HCEC 1CT (cell line): Measurements from ENCODE around the gene TMED9.

Experiments used
- DNase-seq: peaks from one replicate; pipeline ENCODE4 v3.0.0-alpha.2; 2017

TMED9 gene

GRCh38 chr5:177588413-177588909 is 3.5 kb upstream of the TMED9 start:
- DNase-seq = no peak

DNA sequence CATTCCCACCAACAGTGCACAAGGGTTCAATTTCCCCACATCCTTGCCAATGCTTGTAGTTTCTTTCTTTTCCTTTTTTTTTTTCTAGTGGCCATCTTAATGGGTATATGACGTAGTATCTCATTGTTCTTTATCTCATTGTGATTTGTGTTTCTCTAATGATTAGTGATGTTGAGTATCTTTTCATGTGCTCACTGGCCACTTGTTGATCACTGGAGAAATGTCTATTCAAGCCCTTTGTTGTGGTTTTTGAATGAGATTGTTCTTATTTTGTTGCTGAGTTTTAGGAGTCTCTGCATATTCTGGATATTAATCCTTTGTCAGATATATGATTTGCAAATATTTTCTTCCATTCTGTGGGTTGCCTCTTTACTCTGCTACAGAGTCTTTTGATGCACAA is 1.6 kb upstream of the TMED9 start:
- no peak for DNase-seq

GRCh38 chr5:177591690-177592009 is 353 bp upstream of the TMED9 start:
- no peak for DNase-seq

DNA sequence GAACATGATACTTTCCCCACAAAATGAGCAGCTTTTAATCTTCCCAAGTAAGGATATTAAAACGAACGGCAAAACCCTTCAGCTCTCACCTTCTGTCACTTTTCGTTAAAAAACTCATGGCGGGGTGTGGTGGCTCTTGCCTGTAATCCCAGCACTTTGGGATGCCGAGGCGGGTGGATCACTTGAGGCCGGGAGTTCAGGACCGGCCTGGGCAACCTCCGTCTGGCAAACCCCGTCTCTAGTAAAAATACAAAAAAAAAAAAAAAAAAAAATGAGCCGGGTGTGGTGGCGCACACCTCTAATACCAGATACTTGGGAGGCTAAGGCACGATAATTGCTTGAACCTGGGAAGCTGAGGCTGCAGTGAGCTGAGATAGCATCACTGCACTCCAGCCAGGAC is 902 bp downstream of the TMED9 start:
- no peak for DNase-seq

GRCh38 chr5:177593511-177593910 is 1.5 kb downstream of the TMED9 start:
- no peak for DNase-seq

DNA sequence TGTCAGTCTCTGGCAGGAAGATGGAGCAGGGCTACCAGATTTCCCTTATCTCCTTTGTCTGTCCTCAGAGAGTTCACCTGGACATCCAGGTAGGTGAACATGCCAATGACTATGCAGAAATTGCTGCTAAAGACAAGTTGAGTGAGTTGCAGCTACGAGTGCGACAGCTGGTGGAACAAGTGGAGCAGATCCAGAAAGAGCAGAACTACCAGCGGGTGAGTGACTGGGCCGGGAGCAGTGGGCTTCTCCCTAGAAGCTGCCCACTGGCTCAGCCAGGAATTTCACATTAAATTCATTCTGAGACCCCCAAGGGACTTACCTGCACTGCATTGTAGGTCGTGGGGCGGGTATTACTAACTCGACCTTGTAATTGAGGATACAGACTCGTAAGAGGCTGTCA is 2.1 kb downstream of the TMED9 start:
- no peak for DNase-seq

GRCh38 chr5:177595026-177595585 is 3.1 kb downstream of the TMED9 start:
- DNase-seq = no peak

GRCh38 chr5:177595991-177596774 is 4.2 kb downstream of the TMED9 start:
- DNase-seq = no peak

DNA sequence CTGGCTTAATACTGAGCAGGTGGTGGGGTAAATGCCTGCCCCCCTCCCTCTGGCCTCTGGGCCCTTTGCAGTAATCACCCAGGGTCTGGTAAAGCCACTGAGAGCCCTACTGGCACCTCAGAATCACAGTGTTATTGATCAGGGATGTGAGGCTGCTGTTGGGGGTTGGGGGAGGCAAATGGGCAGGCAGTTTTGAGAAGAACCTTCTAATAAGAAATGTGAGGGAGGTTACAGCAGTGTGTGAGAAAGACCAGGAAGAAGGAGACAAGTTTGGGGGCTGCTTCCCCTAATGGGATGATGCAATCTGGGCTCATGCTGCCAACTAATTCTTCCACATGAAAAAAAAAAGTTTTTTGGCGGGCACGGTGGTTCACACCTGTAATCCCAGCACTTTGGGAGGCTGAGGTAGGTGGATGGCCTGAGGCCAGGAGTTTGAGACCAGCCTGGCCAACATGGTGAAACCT is 4.8 kb downstream of the TMED9 start:
- DNase-seq = no peak

- DNase-seq = no peak
These were observed 6.5 kb downstream of the TMED9 start for GRCh38 chr5:177598477-177598876.

DNA sequence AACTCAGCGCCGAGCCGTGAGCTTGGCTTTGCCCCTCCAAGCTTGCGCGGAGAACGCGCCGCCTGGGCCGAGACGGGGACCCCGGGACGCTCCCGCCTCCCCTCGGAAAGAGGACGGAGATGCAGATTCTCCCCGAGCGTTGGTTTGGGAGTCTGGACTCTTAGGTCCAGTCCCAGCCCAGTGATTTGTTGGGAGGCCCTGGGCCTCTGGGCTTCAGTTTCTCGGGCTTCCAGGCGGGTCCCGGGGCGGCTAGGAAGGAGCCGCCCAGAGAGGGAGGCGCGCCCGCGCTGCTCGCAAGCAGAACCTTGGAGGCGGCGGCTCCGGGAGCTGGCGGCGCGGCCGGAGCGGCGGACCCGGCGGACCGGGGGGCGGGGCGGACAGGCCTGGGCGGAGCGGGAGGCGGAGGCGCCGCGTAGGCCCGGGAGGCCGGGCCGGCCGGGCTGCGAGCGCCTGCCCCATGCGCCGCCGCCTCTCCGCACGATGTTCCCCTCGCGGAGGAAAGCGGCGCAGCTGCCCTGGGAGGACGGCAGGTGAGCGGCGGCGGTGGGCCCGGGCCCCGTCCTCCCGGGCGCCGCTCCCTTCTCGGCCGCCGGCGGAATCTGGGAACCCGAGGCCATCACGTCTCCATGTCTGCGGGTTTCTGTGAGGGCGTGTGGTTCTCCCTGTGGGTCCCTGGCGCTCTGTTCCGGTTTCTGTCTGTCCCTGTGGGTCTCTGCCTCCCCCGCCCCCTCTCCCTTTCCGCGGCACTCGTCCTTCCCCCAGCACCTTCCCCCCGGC is 7.9 kb downstream of the TMED9 start, which contains the start of gene B4GALT7:
B4GALT7 (plus strand) TSS at position 402 of the 777 bp plus-strand sequence; CDS start at position 481, 79 bp downstream.
- DNase-seq = peak; percentile 79

DNA sequence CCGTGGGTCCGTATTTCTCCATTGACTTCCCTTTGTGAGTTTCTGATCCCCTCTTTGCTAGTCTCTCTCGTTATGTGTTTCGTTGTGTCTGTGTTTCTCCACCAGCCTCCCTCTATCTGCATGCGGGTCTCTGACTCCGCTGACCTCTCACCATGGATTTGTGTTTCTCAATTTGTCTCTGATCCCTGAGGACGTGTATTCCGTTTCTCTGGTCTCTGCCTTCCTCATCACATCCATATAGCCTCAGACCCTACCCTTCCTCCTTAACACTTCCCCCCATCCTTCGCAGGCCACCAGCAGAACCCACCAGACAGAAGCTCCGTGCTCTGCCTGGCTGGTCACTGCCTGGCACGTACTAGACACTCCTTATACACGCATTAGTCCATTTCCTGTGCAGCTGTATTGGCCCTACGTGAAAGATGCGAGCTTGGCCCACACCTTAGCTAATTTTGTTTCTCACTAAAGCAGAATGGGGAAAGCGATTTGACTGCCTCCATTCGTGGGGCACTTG is 8.6 kb downstream of the TMED9 start:
- DNase-seq = peak; percentile 11

DNA sequence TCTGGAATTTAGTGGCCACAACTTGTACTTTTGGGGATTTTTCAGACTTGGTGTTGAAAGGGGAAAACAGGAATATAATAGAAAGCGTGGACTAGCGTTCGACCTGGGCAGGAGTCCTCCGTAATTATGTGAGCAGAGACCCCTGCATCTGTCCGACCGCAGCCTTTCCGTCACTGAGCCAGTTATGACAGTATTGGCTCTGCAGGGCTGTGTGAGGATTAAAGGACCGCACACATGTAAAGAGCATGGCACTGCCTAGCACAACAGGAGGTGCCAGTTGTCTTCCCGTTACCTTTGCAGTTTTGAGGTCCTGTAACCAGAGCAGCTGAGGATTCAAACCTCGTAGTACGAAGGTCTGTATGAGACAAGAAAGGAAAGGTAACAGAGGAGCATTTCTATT is 9.1 kb downstream of the TMED9 start:
- DNase-seq = no peak

GRCh38 chr5:177601577-177602457 is 9.8 kb downstream of the TMED9 start:
- DNase-seq = no peak

GRCh38 chr5:177602458-177602830 is 10.4 kb downstream of the TMED9 start:
- DNase-seq = no peak

DNA sequence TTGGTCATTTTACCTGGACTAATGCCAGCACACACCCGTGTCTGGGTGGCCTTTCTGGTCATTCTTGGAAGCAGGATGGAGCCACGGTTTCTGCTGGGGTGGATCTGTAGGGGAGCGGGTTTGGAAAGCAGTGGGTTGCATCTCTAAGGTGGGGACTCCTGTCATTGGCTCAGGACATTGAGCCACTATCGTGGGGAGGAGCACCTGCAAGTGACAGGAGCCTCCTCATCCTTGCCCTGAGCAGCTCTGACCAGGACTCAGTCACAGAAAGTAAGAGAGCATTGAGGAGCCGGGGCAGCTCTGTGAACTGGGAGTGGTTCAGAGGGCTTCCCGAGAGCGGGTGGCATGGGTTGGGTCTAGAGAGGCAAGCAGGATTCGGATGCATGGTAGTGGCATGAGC is 11.6 kb downstream of the TMED9 start:
- no peak for DNase-seq

DNA sequence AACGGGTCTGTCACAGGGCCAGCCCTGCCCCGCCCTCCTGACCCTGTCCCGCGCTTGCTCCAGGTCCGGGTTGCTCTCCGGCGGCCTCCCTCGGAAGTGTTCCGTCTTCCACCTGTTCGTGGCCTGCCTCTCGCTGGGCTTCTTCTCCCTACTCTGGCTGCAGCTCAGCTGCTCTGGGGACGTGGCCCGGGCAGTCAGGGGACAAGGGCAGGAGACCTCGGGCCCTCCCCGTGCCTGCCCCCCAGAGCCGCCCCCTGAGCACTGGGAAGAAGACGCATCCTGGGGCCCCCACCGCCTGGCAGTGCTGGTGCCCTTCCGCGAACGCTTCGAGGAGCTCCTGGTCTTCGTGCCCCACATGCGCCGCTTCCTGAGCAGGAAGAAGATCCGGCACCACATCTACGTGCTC is 12.1 kb downstream of the TMED9 start:
- no peak for DNase-seq

GRCh38 chr5:177604656-177605055 is 12.7 kb downstream of the TMED9 start:
- no peak for DNase-seq

GRCh38 chr5:177605078-177605477 is 13.1 kb downstream of the TMED9 start:
- no peak for DNase-seq

DNA sequence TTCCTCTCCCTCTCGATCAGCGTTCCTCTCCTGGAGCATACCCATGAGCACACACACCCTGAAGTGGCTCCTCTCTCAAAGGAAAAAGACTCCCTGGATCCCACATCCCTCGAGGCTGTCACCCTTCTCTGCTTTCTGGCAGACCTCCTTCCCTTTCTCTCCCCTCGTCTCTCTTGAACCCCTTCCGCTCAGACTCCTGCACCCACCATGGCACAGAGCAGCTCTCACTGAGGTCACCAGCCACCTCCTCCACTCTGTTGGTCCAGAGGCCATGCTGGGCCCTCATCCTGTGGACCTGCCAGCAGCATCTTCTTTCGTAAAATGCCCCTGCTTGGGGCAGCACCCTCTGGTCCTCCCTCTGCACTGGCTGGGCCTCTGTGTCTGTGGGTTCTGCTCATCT is 13.7 kb downstream of the TMED9 start:
- no peak for DNase-seq

DNA sequence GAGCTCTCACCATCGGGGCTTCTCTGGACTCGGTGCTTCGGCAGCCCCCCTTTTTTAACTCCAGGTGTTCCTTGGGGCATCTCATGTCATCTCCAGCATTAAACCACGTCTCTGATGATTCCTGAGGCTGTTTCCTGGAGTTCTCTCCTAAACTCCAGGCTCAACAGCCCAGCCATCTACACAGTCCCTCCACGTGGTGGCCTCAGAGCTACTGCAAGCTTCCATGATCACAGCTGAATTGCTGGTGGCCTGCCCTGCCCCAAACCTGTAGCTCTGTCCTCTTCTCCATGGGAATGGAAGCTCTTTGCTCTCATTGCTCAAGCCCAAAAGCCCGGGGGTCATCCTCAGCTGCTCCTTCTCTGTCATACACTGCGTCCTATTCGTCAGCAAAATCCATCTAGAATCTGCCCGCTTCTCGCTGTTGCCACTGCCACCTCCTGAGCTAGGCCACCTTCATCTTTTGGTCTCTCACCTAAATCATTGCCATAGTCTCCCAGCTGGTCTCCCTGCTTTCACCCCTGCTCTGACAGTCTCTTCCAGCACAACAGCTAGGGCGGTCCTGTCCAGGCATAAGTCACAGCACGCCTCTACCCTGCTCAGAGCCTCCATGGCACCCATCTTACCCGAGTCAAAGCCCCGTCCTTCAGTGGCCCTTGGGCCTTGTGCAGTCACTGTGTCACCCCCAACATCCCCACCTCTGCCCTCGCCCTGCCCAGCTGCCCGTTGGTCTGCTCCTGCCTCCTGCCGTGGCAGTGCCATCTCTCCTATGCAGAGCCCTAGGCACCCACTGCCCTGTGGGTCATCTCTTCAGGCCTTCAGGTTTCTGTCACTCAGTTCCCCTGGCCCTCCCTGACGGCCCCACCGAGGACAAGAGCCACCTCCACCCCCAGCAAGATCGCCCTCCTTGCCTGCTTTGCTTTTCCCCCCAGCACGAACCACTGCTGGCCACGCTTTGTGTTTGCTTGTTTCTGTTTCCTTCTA is 14.4 kb downstream of the TMED9 start:
- DNase-seq = no peak
